ENCODE data around the gene SCGB2A2. TPM values are rescaled to one million over a fixed set of nuclear protein-coding genes. Genes with fewer than 3 reads are reported as not detected.

Gene SCGB2A2
- total and polyA plus RNA-seq, 9 of the 15 experiments (the other 6 are each of a cell fraction or from before 2014, with no cell fraction given) = not detected

GRCh38 chr11:62251698-62252097 lies 18.3 kb upstream of the SCGB2A2 start:
- DNase-seq (ENCODE audit: extremely low read depth in 1 of 4, low spot score in 3 of 4) (no peak), FAIRE-seq (no peak), ATAC-seq (no peak)
- H3K9me3 ChIP-seq (replicated peaks; ENCODE audit: control insufficient read depth, insufficient read depth, low read depth, low read length) = no peaks in the 10 kb centered on the region
- ChIA-PET POLR2A (no interaction called here), CTCF (ENCODE audit: low intra/inter-chr PET ratio) (no interaction called here)
- H3K4me3 ChIP-seq = no peak overlapping the region
- H3K27me3 ChIP-seq (ENCODE audit: control insufficient read depth in 2 of 2, insufficient read depth in 2 of 2, low read length in 2 of 2) = no peaks in the 10 kb centered on the region
- H3K4me2 ChIP-seq (ENCODE audit: insufficient read depth, low read length) = no peak overlapping the region
- intact Hi-C loops (cut with micrococcal nuclease) = no loop called here
- no peaks in the 10 kb centered on the region for H3K4me1 ChIP-seq (replicated peaks in 1 of 2; ENCODE audit: control insufficient read depth in 2 of 2, insufficient read depth in 2 of 2, low read length in 2 of 2)
- H4K20me1 ChIP-seq (replicated peaks; ENCODE audit: control insufficient read depth, insufficient read depth, low read length) = no peaks in the 10 kb centered on the region
- H2AFZ ChIP-seq (ENCODE audit: low read depth, low read length) = no peak overlapping the region
- no peak overlapping the region for H3K27ac ChIP-seq (ENCODE audit: extremely low read depth, low read depth, low read length)
- no peaks in the 10 kb centered on the region for H3K79me2 ChIP-seq (ENCODE audit: control insufficient read depth, insufficient read depth, low read length)
- no TSS peak for BruUV-seq (replicated peaks)
- 0% methylated on average over 4 of the region's 4 CpGs for WGBS (ENCODE audit: insufficient coverage, low coverage, missing lambda C conversion rate)
- H3K9me1 ChIP-seq (ENCODE audit: control insufficient read depth, insufficient read depth, low read length) = no peaks in the 10 kb centered on the region
- H3K9ac ChIP-seq (ENCODE audit: insufficient read depth in 1 of 2, low read depth in 2 of 2, low read length in 2 of 2) = no peak overlapping the region
- in situ Hi-C loops (cut with MboI) = no loop called here
- H3K36me3 ChIP-seq (ENCODE audit: control insufficient read depth, insufficient read depth, low read length) = no peaks in the 10 kb centered on the region
- no peak for TF ChIP-seq BRF1 (IDR thresholded peaks at IDR 0.05; ENCODE audit: borderline replicate concordance, extremely low read depth, insufficient read length)
- TF ChIP-seq WHSC1 (IDR thresholded peaks at IDR 0.05; ENCODE audit: low read length) = no peak
- TF ChIP-seq, protein P1, sequence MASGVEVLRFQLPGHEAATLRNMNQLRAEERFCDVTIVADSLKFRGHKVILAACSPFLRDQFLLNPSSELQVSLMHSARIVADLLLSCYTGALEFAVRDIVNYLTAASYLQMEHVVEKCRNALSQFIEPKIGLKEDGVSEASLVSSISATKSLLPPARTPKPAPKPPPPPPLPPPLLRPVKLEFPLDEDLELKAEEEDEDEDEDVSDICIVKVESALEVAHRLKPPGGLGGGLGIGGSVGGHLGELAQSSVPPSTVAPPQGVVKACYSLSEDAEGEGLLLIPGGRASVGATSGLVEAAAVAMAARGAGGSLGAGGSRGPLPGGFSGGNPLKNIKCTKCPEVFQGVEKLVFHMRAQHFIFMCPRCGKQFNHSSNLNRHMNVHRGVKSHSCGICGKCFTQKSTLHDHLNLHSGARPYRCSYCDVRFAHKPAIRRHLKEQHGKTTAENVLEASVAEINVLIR (CRISPR knock-in tag; IDR thresholded peaks at IDR 0.05) = no peak
- TF ChIP-seq XRCC5 (IDR thresholded peaks at IDR 0.05; ENCODE audit: low read depth, low read length) = no peak
- TF ChIP-seq ZNF197 (CRISPR knock-in tag; IDR thresholded peaks at IDR 0.05; ENCODE audit: low read depth) = no peak
- no peak for TF ChIP-seq KLF6 (CRISPR knock-in tag; IDR thresholded peaks at IDR 0.05; ENCODE audit: borderline replicate concordance)
- TF ChIP-seq, protein P2, sequence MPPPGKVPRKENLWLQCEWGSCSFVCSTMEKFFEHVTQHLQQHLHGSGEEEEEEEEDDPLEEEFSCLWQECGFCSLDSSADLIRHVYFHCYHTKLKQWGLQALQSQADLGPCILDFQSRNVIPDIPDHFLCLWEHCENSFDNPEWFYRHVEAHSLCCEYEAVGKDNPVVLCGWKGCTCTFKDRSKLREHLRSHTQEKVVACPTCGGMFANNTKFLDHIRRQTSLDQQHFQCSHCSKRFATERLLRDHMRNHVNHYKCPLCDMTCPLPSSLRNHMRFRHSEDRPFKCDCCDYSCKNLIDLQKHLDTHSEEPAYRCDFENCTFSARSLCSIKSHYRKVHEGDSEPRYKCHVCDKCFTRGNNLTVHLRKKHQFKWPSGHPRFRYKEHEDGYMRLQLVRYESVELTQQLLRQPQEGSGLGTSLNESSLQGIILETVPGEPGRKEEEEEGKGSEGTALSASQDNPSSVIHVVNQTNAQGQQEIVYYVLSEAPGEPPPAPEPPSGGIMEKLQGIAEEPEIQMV (tag; conservative IDR thresholded peaks at IDR 0.05; ENCODE audit: low read depth) = no peak
- TF ChIP-seq, protein P3, sequence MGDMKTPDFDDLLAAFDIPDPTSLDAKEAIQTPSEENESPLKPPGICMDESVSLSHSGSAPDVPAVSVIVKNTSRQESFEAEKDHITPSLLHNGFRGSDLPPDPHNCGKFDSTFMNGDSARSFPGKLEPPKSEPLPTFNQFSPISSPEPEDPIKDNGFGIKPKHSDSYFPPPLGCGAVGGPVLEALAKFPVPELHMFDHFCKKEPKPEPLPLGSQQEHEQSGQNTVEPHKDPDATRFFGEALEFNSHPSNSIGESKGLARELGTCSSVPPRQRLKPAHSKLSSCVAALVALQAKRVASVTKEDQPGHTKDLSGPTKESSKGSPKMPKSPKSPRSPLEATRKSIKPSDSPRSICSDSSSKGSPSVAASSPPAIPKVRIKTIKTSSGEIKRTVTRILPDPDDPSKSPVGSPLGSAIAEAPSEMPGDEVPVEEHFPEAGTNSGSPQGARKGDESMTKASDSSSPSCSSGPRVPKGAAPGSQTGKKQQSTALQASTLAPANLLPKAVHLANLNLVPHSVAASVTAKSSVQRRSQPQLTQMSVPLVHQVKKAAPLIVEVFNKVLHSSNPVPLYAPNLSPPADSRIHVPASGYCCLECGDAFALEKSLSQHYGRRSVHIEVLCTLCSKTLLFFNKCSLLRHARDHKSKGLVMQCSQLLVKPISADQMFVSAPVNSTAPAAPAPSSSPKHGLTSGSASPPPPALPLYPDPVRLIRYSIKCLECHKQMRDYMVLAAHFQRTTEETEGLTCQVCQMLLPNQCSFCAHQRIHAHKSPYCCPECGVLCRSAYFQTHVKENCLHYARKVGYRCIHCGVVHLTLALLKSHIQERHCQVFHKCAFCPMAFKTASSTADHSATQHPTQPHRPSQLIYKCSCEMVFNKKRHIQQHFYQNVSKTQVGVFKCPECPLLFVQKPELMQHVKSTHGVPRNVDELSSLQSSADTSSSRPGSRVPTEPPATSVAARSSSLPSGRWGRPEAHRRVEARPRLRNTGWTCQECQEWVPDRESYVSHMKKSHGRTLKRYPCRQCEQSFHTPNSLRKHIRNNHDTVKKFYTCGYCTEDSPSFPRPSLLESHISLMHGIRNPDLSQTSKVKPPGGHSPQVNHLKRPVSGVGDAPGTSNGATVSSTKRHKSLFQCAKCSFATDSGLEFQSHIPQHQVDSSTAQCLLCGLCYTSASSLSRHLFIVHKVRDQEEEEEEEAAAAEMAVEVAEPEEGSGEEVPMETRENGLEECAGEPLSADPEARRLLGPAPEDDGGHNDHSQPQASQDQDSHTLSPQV (IDR thresholded peaks at IDR 0.05) = no peak
- TF ChIP-seq ZNF12 (CRISPR knock-in tag; IDR thresholded peaks at IDR 0.05) = no peak
- TF ChIP-seq HDAC3 (IDR thresholded peaks at IDR 0.05; ENCODE audit: borderline replicate concordance, partially characterized antibody) = no peak
- no peak for TF ChIP-seq RBM39 (optimal IDR thresholded peaks at IDR 0.05; ENCODE audit: low read depth, low read length)
- no peak for TF ChIP-seq ZNF551 (CRISPR knock-in tag; IDR thresholded peaks at IDR 0.05)
- no peak for TF ChIP-seq SPI1 (IDR thresholded peaks at IDR 0.05; ENCODE audit: borderline replicate concordance, low read depth, low read length)
- TF ChIP-seq RAD51 (IDR thresholded peaks at IDR 0.05; ENCODE audit: borderline replicate concordance, low read depth) = no peak
- no peak for TF ChIP-seq ZNF76 (CRISPR knock-in tag; IDR thresholded peaks at IDR 0.05; ENCODE audit: borderline replicate concordance)
- TF ChIP-seq MEF2A (IDR thresholded peaks at IDR 0.05; ENCODE audit: control insufficient read depth, low read depth, low read length) = no peak

Measured in K562 (cell line).